Gastroesophageal sphincter (tissue), 4 donors: Measurements from ENCODE around the gene OR9G1. TPM values are rescaled to one million over a fixed set of nuclear protein-coding genes. Genes with fewer than 3 reads are reported as not detected.
"Not testable (repeated sequence)": the region's sequence is repeated elsewhere in the genome, so short reads cannot be mapped to it uniquely, and the experiment has no call there.

ENCODE experiments used
- ATAC-seq: fragments of 150-250 bp; one replicate; pipeline ENCODE4 v1.9.1; 2016; ENCODE audit warnings: mild to moderate bottlenecking, moderate library complexity
- H3K27ac ChIP-seq, 4 donors: fragments of 200-600 bp; sonication (generic) in 3 of 4; 1 replicate in 3 of 4; 2 replicates in 1 of 4; pipeline ENCODE4 v1.5.1; 2016 to 2019
- H3K27me3 ChIP-seq: fragments of 200-600 bp; sonication (generic); one replicate; pipeline ENCODE4 v1.5.1; 2019
- H3K36me3 ChIP-seq, 2 donors: fragments of 200-600 bp; sonication (generic); one replicate each; pipeline ENCODE4 v1.5.1; 2019; ENCODE audit warnings: control low read depth in 1 of 2
- H3K4me1 ChIP-seq, 3 donors: fragments of 200-600 bp; sonication (generic); 1 replicate in 2 of 3; 2 replicates in 1 of 3; pipeline ENCODE4 v1.5.1; 2016 to 2019; ENCODE audit warnings: control low read depth in 2 of 3
- H3K4me3 ChIP-seq, 2 donors: fragments of 200-600 bp; sonication (generic); one replicate each; pipeline ENCODE4 v1.5.1; 2019; ENCODE audit warnings: mild to moderate bottlenecking in 1 of 2, moderate library complexity in 1 of 2
- H3K9me3 ChIP-seq, 3 donors: fragments of 200-600 bp; sonication (generic); one replicate each; pipeline ENCODE4 v1.5.1; 2017 to 2019; ENCODE audit warnings: control low read depth in 2 of 3
- EP300 ChIP-seq: sonication (generic); formaldehyde crosslinking; IDR thresholded peaks from one replicate; pipeline ENCODE4 v1.6.1; 2017; ENCODE audit warnings: antibody characterized with exemption, mild to moderate bottlenecking
- POLR2A ChIP-seq, 2 donors: fragments of 450-650 bp; IDR thresholded peaks; one replicate each; pipeline ENCODE4 v1.6.1; 2017; ENCODE audit warnings: antibody characterized with exemption in 2 of 2, mild to moderate bottlenecking in 2 of 2, moderate library complexity in 1 of 2
- POLR2AphosphoS5 ChIP-seq: sonication (generic); formaldehyde crosslinking; IDR thresholded peaks from one replicate; pipeline ENCODE4 v1.6.1; 2017; ENCODE audit warnings: antibody characterized with exemption
- WGBS, 2 donors: methylation state at CpG; one replicate each; pipeline ENCODE4 v1.1.5; 2018; ENCODE audit warnings: low coverage in 1 of 2; 5-methylcytosine and 5-hydroxymethylcytosine counted together
- total RNA-seq, 4 donors: library from RNA; depleted of rRNA; stranded (reverse); fragments of >200 nt; gene quantifications; one replicate each; pipeline ENCODE4 v1.1.0, GENCODE V29; 2016
- TF ChIP-seq, protein P1 (sequence below), 4 experiments: fragments of 200-600 bp in 2 of 4; fragments of 450-650 bp in 2 of 4; sonication (generic) in 1 of 4; IDR thresholded peaks; one replicate each; pipeline ENCODE4 v1.5.1; 2017 to 2019; ENCODE audit warnings: antibody characterized with exemption in 4 of 4, mild to moderate bottlenecking in 2 of 4, moderate library complexity in 2 of 4

The OR9G1 gene, protein sequence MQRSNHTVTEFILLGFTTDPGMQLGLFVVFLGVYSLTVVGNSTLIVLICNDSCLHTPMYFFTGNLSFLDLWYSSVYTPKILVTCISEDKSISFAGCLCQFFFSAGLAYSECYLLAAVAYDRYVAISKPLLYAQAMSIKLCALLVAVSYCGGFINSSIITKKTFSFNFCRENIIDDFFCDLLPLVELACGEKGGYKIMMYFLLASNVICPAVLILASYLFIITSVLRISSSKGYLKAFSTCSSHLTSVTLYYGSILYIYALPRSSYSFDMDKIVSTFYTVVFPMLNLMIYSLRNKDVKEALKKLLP
- total RNA-seq, result not detected

DNA sequence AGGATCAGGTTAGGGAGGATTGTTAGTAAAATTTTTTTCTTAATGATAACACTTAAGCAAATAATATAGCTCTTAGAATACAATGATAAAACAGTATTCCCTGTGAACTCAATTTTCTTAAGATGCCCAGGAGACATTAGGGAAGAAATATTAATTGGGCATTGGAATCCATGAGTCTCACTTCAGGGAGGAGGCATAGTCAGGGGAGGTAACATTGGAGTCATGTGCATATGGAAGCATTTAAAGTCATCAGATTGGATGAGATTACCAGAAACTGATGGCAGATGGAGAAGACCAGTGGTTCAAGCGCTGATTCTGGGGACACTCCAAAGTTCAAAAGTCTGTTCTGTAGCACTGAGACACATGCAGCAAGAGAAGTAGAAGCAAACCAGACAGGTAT lies at the start of gene OR9G1:
Gene OR9G1, plus strand, starts transcription at position 301 of the 400 bp plus-strand sequence. CDS start 1,293 bp downstream, outside the sequence.
- 80 to 92% methylated on average over 1 of the region's 1 CpG for WGBS, 2 donors
- TF ChIP-seq, protein P1, sequence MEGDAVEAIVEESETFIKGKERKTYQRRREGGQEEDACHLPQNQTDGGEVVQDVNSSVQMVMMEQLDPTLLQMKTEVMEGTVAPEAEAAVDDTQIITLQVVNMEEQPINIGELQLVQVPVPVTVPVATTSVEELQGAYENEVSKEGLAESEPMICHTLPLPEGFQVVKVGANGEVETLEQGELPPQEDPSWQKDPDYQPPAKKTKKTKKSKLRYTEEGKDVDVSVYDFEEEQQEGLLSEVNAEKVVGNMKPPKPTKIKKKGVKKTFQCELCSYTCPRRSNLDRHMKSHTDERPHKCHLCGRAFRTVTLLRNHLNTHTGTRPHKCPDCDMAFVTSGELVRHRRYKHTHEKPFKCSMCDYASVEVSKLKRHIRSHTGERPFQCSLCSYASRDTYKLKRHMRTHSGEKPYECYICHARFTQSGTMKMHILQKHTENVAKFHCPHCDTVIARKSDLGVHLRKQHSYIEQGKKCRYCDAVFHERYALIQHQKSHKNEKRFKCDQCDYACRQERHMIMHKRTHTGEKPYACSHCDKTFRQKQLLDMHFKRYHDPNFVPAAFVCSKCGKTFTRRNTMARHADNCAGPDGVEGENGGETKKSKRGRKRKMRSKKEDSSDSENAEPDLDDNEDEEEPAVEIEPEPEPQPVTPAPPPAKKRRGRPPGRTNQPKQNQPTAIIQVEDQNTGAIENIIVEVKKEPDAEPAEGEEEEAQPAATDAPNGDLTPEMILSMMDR (IDR thresholded peaks at IDR 0.05), result no peak
- no peak for TF ChIP-seq EP300
- Histone ChIP-seq H3K4me1 (no peaks in the 10 kb centered on the region), H3K27ac (no peak within 1 kb of the TSS), H3K9me3 (no peaks in the 10 kb centered on the region), H3K36me3 (no peaks in the 10 kb centered on the region), H3K27me3 (no peaks in the 10 kb centered on the region), H3K4me3 (no peak within 1 kb of the TSS)
- ATAC-seq, result no peak

DNA sequence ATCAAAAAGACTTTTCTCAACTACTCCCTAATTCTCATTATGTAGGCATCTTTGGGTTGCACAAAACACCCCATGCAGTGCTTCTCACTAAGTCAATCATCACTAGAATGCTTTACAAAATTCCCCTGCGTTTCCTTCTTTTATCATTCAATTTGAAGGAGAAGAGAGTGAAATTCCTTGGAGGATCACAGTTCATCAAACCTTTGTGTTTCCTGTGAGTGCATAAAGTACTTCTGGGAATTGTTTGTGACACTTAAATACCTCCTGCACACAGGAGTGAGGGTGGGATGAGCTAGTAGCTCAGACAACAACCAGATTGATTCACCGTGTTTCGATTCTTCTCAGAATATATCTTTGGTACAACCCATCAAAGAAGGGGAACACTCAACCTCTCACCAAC lies 39.1 kb upstream of the OR9G1 start:
- Histone ChIP-seq H3K9me3 (no peaks in the 10 kb centered on the region), H3K4me1 (no peaks in the 10 kb centered on the region), H3K4me3 (no peak overlapping the region), H3K27me3 (no peaks in the 10 kb centered on the region), H3K27ac (no peak overlapping the region), H3K36me3 (no peaks in the 10 kb centered on the region)
- 10 to 12% methylated on average over 3 of the region's 3 CpGs for WGBS, 2 donors
- no peak for ATAC-seq
- TF ChIP-seq EP300, result no peak
- TF ChIP-seq POLR2A (IDR thresholded peaks at IDR 0.05), result no peak
- TF ChIP-seq POLR2AphosphoS5, result no peak
- TF ChIP-seq, protein P1 (IDR thresholded peaks at IDR 0.05), result no peak

DNA sequence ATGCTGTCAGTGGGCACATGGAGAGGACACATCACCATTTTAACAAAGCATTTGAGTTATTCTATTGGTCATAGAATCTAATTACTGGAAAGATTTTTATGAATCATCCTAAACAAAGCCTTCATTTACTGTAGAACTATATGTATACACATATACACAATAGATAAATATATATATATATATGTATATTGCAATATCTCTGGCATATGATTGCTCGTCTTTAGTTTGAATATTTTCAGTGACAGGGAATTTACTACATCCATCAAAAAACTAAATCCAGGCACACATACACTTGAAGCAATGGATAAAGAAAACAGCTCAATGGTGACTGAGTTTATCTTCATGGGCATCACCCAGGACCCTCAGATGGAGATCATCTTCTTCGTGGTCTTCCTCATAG lies 35.5 kb upstream of the OR9G1 start, which contains the start of gene OR5AR1:
Gene OR5AR1, plus strand, starts transcription at position 301 of the 400 bp plus-strand sequence. Its CDS starts 0 bp downstream, at position 301.
- H3K4me3 ChIP-seq, result no peak within 1 kb of the TSS
- no peaks in the 10 kb centered on the region for H3K27me3 ChIP-seq
- 71 to 79% methylated on average over 2 of the region's 2 CpGs for WGBS, 2 donors
- TF ChIP-seq, protein P1 (IDR thresholded peaks at IDR 0.05), result no peak
- TF ChIP-seq POLR2A (IDR thresholded peaks at IDR 0.05) (no peak), POLR2AphosphoS5 (no peak), EP300 (no peak)
- H3K27ac ChIP-seq, result no peak within 1 kb of the TSS
- ATAC-seq, result no peak
- H3K36me3 ChIP-seq, result no peaks in the 10 kb centered on the region
- no peaks in the 10 kb centered on the region for H3K9me3 ChIP-seq
- H3K4me1 ChIP-seq, result no peaks in the 10 kb centered on the region

DNA sequence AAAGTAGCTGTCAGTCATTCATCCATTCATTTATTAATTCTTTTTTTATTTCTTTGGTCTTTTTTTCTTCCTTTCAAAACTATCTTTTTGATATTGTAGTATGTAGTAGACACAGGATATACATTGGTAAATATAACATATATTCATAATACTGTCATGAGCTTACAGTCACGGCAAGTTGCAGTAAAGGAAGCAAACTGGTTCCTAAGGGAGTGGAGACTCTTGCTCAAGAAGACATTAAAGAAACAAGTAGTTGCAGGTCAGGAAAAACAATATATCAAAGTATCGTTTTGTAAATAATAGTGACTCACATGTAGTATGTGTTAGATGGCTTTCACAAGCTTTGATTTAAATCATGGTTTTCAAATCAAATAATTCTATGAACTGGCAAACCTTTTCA lies 27.9 kb upstream of the OR9G1 start:
- Histone ChIP-seq H3K27ac (no peak overlapping the region), H3K4me1 (no peaks in the 10 kb centered on the region), H3K36me3 (no peaks in the 10 kb centered on the region), H3K27me3 (no peaks in the 10 kb centered on the region), H3K4me3 (no peak overlapping the region), H3K9me3 (no peaks in the 10 kb centered on the region)
- ATAC-seq, result no peak
- TF ChIP-seq POLR2AphosphoS5 (no peak), EP300 (no peak), POLR2A (IDR thresholded peaks at IDR 0.05) (no peak)
- TF ChIP-seq, protein P1 (IDR thresholded peaks at IDR 0.05), result no peak
- 53 to 65% methylated on average over 2 of the region's 2 CpGs for WGBS, 2 donors

DNA sequence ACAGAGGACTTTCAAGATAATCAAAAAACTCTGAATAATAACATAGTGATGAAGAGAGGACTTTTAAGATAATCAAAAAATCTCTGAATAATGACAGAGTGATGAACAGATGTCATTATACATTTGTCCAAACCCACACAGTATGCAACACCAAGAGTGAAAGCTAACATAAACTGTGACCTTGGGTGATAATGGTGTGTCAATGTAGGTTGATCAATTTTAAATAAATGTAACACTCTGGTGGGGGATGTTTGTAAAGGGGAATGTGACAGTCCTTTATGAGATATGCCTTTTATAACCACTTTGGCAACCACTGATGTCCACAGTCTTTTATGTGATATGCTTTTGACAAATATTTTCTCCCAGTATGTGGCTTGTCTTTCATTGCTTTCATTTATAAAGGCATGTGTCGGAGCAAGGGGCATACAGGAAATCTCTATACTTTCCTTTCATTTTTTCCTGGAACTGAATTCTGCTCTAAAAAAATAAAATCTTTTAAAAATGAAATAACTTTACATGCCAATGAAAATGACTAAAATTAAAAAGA lies 10.3 kb upstream of the OR9G1 start:
- WGBS, 2 donors, result 43 to 50% methylated on average over 1 of the region's 1 CpG
- Histone ChIP-seq H3K4me1 (no peaks in the 10 kb centered on the region), H3K27ac (no peak overlapping the region), H3K4me3 (no peak overlapping the region), H3K36me3 (no peaks in the 10 kb centered on the region), H3K27me3 (no peaks in the 10 kb centered on the region), H3K9me3 (no peaks in the 10 kb centered on the region)
- ATAC-seq, result no peak
- no peak for TF ChIP-seq POLR2A (IDR thresholded peaks at IDR 0.05)

DNA sequence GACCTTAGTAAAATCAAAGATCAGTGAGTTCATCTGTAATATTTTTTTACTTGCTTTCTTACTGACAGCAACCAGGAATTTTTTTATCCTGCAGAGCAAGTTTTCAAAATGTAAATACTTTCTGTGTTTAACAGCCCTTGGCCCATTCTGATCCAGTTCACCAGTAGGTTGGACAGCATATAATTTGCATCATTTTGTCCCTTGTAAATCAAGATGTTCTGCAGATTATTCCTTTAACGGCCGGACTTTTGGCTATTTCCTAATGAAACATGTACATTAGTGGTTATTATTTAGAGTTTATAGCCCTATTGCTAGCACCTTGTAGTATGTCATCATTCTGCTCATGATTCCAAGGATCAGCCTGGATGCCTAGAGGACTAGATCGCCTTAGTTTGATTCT lies 7.7 kb upstream of the OR9G1 start:
- not testable (repeated sequence) for H3K36me3 ChIP-seq, H3K9me3 ChIP-seq, H3K4me1 ChIP-seq, H3K27ac ChIP-seq, H3K4me3 ChIP-seq, H3K27me3 ChIP-seq, ATAC-seq
- 80 to 84% methylated on average over 1 to 3 of the region's 3 CpGs for WGBS, 2 donors
